Effector memory CD8-positive, alpha-beta T cell (primary cell): ENCODE results near the gene WBP2.

Experiments
- ATAC-seq: fragments of 150-1000 bp; cut with Tn5 transposase; replicated peaks from 2 replicates; pipeline ENCODE4 v1.10.0; 2021; ENCODE audit warnings: mild to moderate bottlenecking, moderate library complexity
- DNase-seq, 3 experiments: peaks; one replicate each; pipeline ENCODE4 v3.0.0; 2021
- H3K27ac Mint-ChIP-seq, 2 donors: one replicate each; pipeline ENCODE4 v1.8.0; 2022; ENCODE audit warnings: mild to moderate bottlenecking in 2 of 2, mixed read lengths in 2 of 2, moderate library complexity in 2 of 2
- H3K27me3 Mint-ChIP-seq, 2 donors: one replicate each; pipeline ENCODE4 v1.8.0; 2022; ENCODE audit warnings: mixed read lengths in 2 of 2
- H3K36me3 Mint-ChIP-seq: one replicate; pipeline ENCODE4 v1.8.0; 2022; ENCODE audit warnings: mild to moderate bottlenecking, moderate library complexity, mixed read lengths; ENCODE audit not compliant: insufficient read depth
- H3K4me1 Mint-ChIP-seq, 2 donors: one replicate each; pipeline ENCODE4 v1.8.0; 2022; ENCODE audit warnings: low read depth in 2 of 2, mixed read lengths in 2 of 2
- H3K4me3 Mint-ChIP-seq, 2 donors: one replicate each; pipeline ENCODE4 v1.8.0; 2022; ENCODE audit warnings: mild to moderate bottlenecking in 2 of 2, mixed read lengths in 2 of 2, moderate library complexity in 2 of 2
- H3K9me3 Mint-ChIP-seq, 2 donors: one replicate each; pipeline ENCODE4 v1.8.0; 2022; ENCODE audit warnings: mixed read lengths in 2 of 2

Gene WBP2

GRCh38 chr17:75850928-75851692 lies 4.0 kb downstream of the WBP2 start:
- Mint-ChIP-seq H3K9me3 (no peaks in the 10 kb centered on the region), H3K4me1 (peaks cover 18 to 23% of the 10 kb centered on the region in 2 donors), H3K4me3 (no peak overlapping the region), H3K27ac (no peak overlapping the region), H3K36me3 (peaks cover 46% of the 10 kb centered on the region), H3K27me3 (no peaks in the 10 kb centered on the region)
- DNase-seq (no peak), ATAC-seq (no peak)

DNA sequence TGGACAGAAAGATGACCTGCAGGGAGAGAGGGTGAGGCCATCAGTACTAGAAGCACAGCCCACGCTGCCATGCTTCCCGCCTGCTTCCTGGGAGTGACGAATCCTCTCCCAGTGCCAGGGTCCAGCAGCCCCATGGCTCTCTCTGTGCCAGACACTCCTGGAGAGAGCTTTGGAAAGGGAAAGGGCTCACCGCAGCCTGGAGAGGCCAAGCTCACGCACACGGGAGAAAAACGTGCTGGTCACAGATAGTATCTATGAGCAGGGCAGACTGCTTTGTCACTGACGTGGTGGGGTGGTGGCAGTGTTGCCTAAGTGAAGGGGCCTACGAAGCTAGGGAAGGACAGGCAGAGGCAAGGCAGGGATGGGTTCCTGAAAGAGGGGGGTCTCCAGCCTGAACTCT lies 5.4 kb downstream of the WBP2 start:
- H3K27ac Mint-ChIP-seq: no peak overlapping the region
- no peak for ATAC-seq
- no peak for DNase-seq
- no peaks in the 10 kb centered on the region for H3K9me3 Mint-ChIP-seq
- peaks cover 23 to 26% of the 10 kb centered on the region in 2 donors for H3K4me1 Mint-ChIP-seq
- H3K27me3 Mint-ChIP-seq: no peaks in the 10 kb centered on the region
- H3K4me3 Mint-ChIP-seq: no peak overlapping the region
- peaks cover 52% of the 10 kb centered on the region for H3K36me3 Mint-ChIP-seq

DNA sequence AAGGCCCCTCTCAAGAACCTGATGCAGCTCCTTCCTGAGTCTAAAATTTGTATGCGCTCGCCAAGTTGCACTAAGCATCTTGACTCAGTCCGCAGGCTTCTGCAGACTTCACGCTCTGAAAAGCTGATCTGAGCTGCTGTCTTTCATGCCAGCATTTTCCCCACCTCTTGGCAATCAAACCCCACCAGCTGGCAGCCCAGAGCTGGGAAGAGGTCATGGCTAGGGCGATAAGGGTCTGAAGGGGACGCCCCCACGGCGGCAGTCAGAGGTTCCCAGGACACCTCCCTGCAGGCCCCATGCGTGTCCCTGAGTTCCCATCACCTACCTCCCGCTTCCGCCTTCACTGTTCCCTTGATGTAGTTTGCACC lies 5.9 kb downstream of the WBP2 start:
- H3K27me3 Mint-ChIP-seq: no peaks in the 10 kb centered on the region
- H3K27ac Mint-ChIP-seq: no peak overlapping the region
- peaks cover 50% of the 10 kb centered on the region for H3K36me3 Mint-ChIP-seq
- H3K4me3 Mint-ChIP-seq: no peak overlapping the region
- DNase-seq (no peak), ATAC-seq (no peak)
- no peaks in the 10 kb centered on the region for H3K9me3 Mint-ChIP-seq
- H3K4me1 Mint-ChIP-seq: peaks cover 18 to 25% of the 10 kb centered on the region in 2 donors

DNA sequence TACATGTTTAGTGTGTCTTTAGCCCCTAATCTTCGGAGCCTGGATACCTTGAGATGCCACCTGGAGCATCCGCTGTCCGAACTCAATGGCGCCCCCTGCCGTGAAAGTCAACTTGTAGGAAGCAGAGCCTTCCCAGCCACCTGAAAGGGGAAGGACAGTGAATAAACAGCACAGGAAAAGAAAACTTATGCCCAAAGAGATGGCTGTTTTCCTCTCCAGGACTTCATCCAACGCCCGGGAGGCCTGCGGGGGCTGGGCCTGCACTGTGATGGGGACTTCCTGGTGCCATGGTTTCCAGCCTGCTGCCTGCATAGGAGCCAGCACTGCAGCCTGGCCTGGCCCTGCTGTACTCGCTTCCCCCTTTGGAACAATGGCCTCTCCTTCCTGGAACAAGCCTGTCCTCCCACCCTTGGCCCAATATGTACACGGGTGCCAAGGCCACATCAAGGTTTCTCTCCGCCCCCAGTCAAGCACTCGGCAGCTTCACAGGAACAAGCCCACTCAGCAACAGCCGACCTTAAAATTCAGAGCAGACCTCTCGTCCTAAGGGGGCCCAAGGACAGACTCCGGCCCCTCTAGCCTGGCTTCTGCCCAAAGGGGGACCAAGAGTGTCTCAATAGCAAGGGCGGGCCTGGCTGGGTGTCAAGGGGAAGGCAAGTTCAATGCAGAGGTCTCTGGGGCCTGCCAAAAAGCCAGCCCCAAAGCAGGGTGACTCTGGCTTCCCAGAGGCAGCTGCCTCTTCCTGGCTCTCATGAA lies 6.4 kb downstream of the WBP2 start:
- ATAC-seq: peak; percentile 23
- no peaks in the 10 kb centered on the region for H3K9me3 Mint-ChIP-seq
- peak overlapping the region in 1 of 2 donors; percentile 53 for H3K27ac Mint-ChIP-seq
- peaks cover 46% of the 10 kb centered on the region for H3K36me3 Mint-ChIP-seq
- H3K4me1 Mint-ChIP-seq: peaks cover 16 to 24% of the 10 kb centered on the region in 2 donors
- no peak overlapping the region for H3K4me3 Mint-ChIP-seq
- H3K27me3 Mint-ChIP-seq: no peaks in the 10 kb centered on the region
- peak; percentile 79 to 86 (median 82) for DNase-seq

DNA sequence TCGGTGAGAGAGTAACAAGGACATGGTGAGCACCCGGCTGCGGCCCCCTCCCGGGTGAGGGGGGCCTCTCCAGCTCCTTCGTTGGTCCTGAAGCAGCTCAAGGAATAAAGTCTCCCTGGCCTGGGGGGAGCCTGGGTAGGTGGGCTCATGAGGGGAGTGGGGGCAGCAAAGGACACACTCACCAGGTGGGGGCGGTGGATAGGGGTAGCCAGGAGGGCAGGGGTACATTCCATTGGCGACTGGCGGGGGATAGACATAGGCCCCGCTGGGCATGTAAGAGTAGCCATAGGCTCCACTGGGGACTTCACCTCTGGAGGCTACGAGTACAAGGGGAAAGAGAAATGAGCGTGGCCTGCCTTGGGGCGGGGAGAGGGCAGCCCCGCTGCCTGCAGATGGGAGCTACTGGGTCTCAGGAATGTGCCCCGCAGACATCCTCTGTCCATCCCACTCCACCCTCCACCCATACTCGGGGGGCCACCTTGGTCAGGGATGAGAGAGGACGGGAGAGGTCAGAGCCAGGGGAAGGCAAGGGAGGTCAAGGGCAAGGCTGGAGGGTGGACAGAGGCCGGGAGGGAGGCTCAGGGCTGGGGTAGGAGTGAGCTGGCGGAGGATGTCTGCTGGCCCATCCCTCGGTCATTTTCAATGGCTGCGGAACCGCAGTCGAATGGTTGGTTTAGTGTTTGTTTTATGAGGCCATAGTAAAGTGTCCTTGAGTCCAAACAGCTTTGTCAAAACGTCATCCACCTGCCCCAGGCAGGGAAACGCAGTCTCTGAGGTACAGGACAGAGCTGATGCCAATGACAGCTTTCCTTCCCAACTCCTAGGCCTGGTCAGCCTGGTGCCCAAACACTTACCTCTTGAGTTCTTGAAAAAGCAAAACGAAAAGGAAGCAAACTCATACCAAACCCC lies 7.3 kb downstream of the WBP2 start:
- H3K4me3 Mint-ChIP-seq: no peak overlapping the region
- DNase-seq (no peak), ATAC-seq (no peak)
- peak overlapping the region in 1 of 2 donors; percentile 53 for H3K27ac Mint-ChIP-seq
- peaks cover 10 to 25% of the 10 kb centered on the region in 2 donors for H3K4me1 Mint-ChIP-seq
- peaks cover 46% of the 10 kb centered on the region for H3K36me3 Mint-ChIP-seq
- H3K27me3 Mint-ChIP-seq: no peaks in the 10 kb centered on the region
- no peaks in the 10 kb centered on the region for H3K9me3 Mint-ChIP-seq

DNA sequence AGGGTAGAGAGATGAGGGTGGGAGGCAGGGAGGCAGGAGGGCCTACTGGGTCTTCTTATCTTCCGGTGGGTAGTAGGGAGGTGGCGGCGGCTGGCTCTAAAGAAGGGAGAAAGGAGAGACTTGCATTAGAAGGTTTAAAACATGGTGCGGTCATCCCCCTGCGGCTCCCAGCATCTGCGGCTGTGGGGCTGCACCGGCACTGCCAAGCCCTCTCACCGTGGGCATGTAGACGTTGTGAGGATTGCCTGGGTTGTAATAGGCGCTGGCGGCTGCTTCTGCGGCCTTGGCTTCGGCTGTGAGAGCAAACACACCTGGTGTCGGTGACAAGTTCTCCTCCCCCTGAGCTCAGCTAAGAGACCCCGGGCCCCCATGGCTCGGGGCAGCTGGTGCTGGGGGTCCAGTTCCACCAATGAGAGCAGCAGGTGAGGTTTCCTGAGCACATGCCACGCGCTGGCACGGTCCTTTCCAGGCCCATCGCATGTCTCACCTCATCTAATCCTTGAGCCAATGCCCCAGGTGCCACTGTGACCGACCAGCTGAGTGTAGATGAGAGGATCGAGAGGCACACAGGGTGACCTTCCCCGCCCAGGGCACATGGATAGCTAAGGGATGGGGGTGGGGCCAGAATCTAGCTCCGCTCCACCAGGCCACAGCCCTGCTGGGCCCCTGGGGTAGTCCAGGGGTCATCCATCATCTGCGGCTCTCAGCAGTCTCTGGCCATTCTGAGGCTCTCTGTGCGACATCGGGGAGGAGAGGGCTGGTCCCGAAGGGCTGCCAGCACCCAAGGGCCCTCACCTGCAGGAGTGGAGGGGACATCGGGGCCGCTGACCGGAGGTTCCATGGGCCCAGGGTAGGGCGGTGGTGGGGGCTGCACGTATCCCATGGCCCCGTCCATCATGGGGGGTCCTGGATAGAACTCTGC lies 8.2 kb downstream of the WBP2 start:
- Mint-ChIP-seq H3K27me3 (no peaks in the 10 kb centered on the region), H3K4me3 (no peak overlapping the region), H3K4me1 (peaks cover 14 to 30% of the 10 kb centered on the region in 2 donors), H3K9me3 (no peaks in the 10 kb centered on the region), H3K36me3 (peaks cover 48% of the 10 kb centered on the region), H3K27ac (no peak overlapping the region)
- ATAC-seq (no peak), DNase-seq (no peak)

GRCh38 chr17:75845933-75846691 lies 9.0 kb downstream of the WBP2 start:
- Mint-ChIP-seq H3K36me3 (peaks cover 48% of the 10 kb centered on the region), H3K4me3 (peak overlapping the region in 1 of 2 donors; percentile 93)
- no peak for ATAC-seq

DNA sequence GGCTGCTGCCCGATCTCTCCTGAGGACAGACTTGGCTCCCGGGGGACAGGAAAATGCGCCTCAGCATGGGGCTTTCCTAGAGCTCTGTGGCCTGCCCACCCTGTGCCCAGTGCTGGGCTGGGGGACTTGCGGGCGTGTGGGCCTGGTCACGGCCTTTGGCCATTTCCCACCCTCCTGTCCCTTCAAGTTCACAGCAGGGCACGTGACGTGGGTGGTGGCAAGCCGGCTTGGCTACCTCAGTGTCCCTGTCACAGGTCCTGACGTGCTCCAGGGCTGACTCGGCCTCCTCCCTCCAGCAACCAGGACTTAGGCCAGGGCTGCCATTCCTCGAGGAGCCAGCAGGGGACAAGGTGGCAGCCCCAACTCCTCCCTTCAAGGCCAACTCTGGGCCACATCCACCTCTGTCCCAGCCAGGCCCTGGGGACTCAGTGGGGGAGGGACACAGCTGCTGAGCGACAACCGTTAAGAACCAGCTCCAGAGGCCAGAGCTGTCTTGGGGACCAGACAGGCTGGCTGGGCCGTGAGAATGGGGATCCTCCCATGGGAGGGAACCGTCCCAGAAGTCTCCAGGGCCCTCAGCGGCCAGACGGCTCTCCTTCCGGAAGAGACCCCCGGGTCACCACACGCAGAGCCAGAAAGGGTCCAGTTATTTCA lies 9.9 kb downstream of the WBP2 start:
- H3K9me3 Mint-ChIP-seq: no peaks in the 10 kb centered on the region
- H3K27ac Mint-ChIP-seq: peak overlapping the region in 1 of 2 donors; percentile 92
- peaks cover 48% of the 10 kb centered on the region for H3K36me3 Mint-ChIP-seq
- ATAC-seq (peak; percentile 40), DNase-seq (peak; percentile 44 to 53 (median 50))
- H3K4me3 Mint-ChIP-seq: peak overlapping the region; percentile 90 to 93
- H3K27me3 Mint-ChIP-seq: no peaks in the 10 kb centered on the region
- H3K4me1 Mint-ChIP-seq: peaks cover 16 to 27% of the 10 kb centered on the region in 2 donors

More at GRCh38 chr17:75845933-75846691, 9.0 kb downstream of the WBP2 start:
- H3K27me3 Mint-ChIP-seq: no peaks in the 10 kb centered on the region
- no peaks in the 10 kb centered on the region for H3K9me3 Mint-ChIP-seq
- H3K4me1 Mint-ChIP-seq: peaks cover 16 to 27% of the 10 kb centered on the region in 2 donors
- peak overlapping the region in 1 of 2 donors; percentile 92 for H3K27ac Mint-ChIP-seq
- DNase-seq: no peak

DNA sequence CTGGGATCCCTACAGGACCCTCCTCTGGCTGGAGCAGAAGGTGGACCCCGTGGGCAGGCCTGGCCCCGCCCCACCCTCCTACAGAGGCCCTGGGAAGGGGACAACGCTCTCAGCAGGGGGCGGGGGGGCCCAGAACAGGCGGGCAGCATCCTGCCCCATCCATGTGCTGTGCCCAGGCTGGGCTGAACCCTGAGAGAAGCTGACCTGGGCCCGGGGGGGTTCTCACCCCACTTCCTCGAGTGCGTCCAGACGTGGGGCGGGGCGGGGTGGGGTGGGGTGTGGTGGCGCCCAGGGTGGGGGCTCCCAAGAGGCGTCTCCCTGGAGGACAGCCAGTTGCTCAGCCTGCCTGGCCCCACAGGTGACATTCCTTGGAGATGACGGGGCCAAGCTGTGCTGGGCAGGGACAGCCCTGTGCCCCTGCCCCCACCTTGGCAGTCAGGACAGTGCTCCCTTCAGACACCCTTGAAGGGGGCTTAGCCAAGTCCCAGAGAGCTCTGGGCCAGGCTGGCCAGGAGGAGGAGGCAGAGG lies 10.5 kb downstream of the WBP2 start:
- ATAC-seq (peak; percentile 20), DNase-seq (peak in 1 of 3 experiments; percentile 16)
- Mint-ChIP-seq H3K27me3 (no peaks in the 10 kb centered on the region), H3K4me1 (peaks cover 16 to 27% of the 10 kb centered on the region in 2 donors), H3K27ac (peak overlapping the region; percentile 92 to 95), H3K4me3 (peak overlapping the region; percentile 90 to 93), H3K36me3 (peaks cover 48% of the 10 kb centered on the region), H3K9me3 (no peaks in the 10 kb centered on the region)

DNA sequence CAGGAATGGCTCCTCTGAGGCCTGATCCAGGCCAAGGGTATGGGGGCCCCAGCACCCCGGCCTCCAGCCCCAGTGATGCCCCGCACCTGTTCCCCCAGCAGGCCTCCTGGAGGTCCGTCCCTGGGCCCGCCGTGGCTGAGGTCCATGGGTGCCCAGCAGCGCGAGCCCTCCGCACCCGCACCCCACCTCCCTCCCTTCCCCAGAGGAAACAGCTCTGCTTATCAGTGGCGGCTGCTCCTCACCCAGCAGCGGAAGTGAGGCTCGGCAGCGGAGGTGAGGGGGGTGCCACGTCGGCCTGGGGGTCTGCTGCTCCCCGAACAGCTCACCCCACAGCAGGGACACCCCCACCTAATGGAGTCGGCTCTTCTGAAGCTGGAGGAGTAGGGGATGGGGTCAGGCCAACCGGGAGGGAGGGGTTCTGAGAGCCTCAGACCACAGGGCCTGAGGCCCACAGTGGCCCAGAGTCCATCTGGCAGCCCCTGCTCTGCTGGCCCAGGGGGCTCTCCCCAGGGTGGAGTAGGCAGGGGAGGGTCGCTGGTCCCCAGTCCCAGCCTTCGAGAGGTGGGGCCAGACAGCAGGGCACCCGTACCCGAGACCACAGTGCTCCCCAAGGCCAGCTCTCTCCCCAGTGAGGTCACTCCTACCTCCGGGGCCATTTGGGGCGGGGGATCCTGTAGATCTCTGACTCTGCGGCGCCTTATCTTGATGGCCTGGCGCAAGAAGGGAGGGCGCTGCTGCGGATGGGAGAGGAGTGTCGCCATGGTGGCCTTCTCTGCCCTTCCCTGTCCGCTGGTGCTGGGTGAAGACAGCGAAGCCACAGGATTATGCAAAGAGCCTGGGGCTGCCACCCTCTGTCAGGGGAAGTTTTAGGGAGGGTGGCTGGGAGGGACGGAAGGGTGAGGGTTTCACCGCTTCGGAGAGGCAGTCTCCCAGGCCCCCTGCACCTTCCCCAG lies 11.3 kb downstream of the WBP2 start, which contains the start of gene UNC13D:
UNC13D (minus strand) TSS at position 828 of the 953 bp plus-strand sequence; CDS start at position 761, 67 bp downstream.
- peaks cover 53% of the 10 kb centered on the region for H3K36me3 Mint-ChIP-seq
- ATAC-seq (peak; percentile 76), DNase-seq (peak; percentile 57 to 64 (median 61))
- H3K4me1 Mint-ChIP-seq: peaks cover 16 to 27% of the 10 kb centered on the region in 2 donors
- H3K27ac Mint-ChIP-seq: peak within 1 kb of the TSS; percentile 92 to 95
- peak within 1 kb of the TSS; percentile 90 to 93 for H3K4me3 Mint-ChIP-seq
- H3K9me3 Mint-ChIP-seq: no peaks in the 10 kb centered on the region
- H3K27me3 Mint-ChIP-seq: no peaks in the 10 kb centered on the region
